SK-N-MC (cell line): ENCODE measurements around the gene ATP6V1G1.
A peak's percentile ranks its signal among the peaks of the same experiment; 100 is the strongest.

ENCODE experiments used
- DNase-seq: peaks from one replicate; pipeline ENCODE4 v3.0.0-alpha.2; 2011; ENCODE audit warnings: low read depth, low spot score
- H3K27ac ChIP-seq: fragments of 200-600 bp; sonication (generic); 2 replicates; pipeline ENCODE4 v1.5.1; 2016; ENCODE audit warnings: mixed run types
- H3K36me3 ChIP-seq: fragments of 200-600 bp; sonication (generic); 2 replicates; pipeline ENCODE4 v1.6.1; 2017; ENCODE audit warnings: antibody characterized with exemption, low read length, mixed read lengths; ENCODE audit not compliant: insufficient read depth
- H3K4me3 ChIP-seq: fragments of 200-600 bp; sonication (generic); 2 replicates; pipeline ENCODE4 v1.5.1; 2016
- H3K9ac ChIP-seq: fragments of 200-600 bp; sonication (generic); 2 replicates; pipeline ENCODE4 v1.8.0; 2017; ENCODE audit warnings: mixed run types, mixed read lengths; ENCODE audit not compliant: insufficient read length
- H3K9me3 ChIP-seq: fragments of 200-600 bp; sonication (generic); 2 replicates; pipeline ENCODE4 v1.6.1; 2017; ENCODE audit warnings: low read depth, mild to moderate bottlenecking, antibody characterized with exemption, low read length, moderate library complexity, mixed read lengths
- EZH2 ChIP-seq: fragments of 200-600 bp; sonication (generic); IDR thresholded peaks from one replicate; pipeline ENCODE4 v1.6.1; 2017; ENCODE audit warnings: antibody characterized with exemption
- FOXP2 ChIP-seq: optimal IDR thresholded peaks from 2 replicates; pipeline ENCODE3; 2011; ENCODE audit warnings: mild to moderate bottlenecking, moderate library complexity; ENCODE audit not compliant: insufficient read depth; ENCODE audit errors: extremely low read length, control extremely low read depth
- POLR2AphosphoS5 ChIP-seq: IDR thresholded peaks from 2 replicates; pipeline ENCODE4 v1.6.1; 2012; ENCODE audit warnings: mild to moderate bottlenecking, low read depth, low read length, borderline replicate concordance

ATP6V1G1 gene

GRCh38 chr9:114629563-114630090, 42.1 kb downstream of the ATP6V1G1 start:
- no peak for TF ChIP-seq POLR2AphosphoS5
- no peak for TF ChIP-seq FOXP2
- Histone ChIP-seq H3K27ac (no peak overlapping the region), H3K9me3 (no peaks in the 10 kb centered on the region), H3K9ac (no peak overlapping the region), H3K36me3 (peaks cover 81% of the 10 kb centered on the region), H3K4me3 (no peak overlapping the region)
- DNase-seq: no peak

DNA sequence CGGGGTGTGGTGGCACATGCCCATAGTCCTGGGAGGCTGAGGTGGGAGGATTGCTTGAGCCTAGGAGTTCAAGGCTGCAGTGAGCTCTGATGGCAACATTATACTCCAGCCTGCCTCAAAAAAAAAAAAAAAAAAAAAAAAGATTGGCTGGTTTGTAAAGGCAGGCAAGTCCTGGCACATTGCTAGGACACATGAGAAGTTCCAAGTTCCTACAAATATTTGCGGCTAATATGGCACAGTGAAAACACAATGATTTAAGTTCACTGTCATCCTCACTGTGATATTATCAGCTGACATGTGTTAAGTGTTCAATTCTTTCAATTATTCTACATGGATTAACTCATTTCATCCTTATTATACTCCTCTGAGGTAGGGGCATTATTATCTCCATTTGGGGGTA, 43.6 kb downstream of the ATP6V1G1 start:
- Histone ChIP-seq H3K9me3 (no peaks in the 10 kb centered on the region), H3K36me3 (peaks cover 79% of the 10 kb centered on the region), H3K27ac (no peak overlapping the region), H3K4me3 (no peak overlapping the region), H3K9ac (no peak overlapping the region)
- no peak for TF ChIP-seq EZH2
- TF ChIP-seq FOXP2: no peak
- no peak for TF ChIP-seq POLR2AphosphoS5
- no peak for DNase-seq

DNA sequence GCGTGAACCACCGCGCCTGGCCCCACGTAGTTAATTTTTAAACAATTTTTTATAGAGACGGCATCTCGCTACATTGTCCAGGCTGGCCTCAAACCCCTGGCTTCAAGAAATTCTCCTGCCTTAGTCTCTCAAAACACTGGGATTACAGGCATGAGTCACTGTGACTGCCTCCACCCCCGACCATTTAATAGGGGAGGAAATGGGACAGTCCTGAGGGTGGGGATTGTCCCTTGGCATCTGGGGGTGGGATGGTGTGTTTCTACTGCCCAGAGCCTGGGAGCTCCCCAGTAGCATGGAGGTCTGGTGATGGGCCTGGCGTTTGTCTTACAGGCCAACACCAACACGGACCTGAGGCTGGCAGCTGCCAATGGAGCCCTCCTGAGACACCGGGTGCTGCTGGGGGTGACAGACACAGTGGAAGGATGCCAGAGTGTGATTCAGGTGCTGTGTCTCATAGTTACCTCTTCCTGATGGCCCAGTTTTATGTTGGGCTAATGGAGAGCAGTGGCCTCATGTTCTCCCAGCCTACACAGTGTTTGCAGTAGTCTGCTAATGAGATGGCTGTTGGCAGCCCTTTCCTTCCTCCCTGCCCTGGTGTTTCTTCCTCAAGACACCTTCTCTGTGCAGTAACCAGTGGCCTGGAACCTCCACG, 46.0 kb downstream of the ATP6V1G1 start:
- H3K27ac ChIP-seq: no peak overlapping the region
- H3K36me3 ChIP-seq: peaks cover 69% of the 10 kb centered on the region
- H3K4me3 ChIP-seq: no peak overlapping the region
- DNase-seq: no peak
- H3K9ac ChIP-seq: no peak overlapping the region
- H3K9me3 ChIP-seq: no peaks in the 10 kb centered on the region
- TF ChIP-seq POLR2AphosphoS5: no peak
- no peak for TF ChIP-seq FOXP2
- no peak for TF ChIP-seq EZH2

DNA sequence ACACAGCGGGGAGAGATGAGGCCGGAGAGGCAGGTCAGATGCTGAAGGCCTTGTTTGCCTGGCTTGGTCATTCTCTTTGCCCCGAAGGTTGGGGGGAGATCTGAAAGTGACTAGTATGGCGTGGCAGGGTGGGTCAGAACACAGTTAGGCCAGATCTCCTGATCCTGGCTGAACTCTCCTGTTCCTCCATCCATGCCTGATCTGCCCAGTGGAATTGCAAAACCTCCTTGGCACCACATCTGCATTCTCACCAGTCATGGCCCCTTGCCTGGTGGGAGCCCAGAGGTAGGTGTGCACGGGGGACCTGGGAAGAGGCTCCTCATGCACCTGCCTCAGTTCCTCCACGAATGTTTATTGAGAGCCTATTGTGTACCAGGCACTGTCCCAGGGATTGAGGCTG, 46.8 kb downstream of the ATP6V1G1 start:
- no peak overlapping the region for H3K9ac ChIP-seq
- no peaks in the 10 kb centered on the region for H3K9me3 ChIP-seq
- no peak for TF ChIP-seq FOXP2
- no peak for TF ChIP-seq EZH2
- TF ChIP-seq POLR2AphosphoS5: no peak
- H3K27ac ChIP-seq: no peak overlapping the region
- H3K4me3 ChIP-seq: no peak overlapping the region
- peaks cover 69% of the 10 kb centered on the region for H3K36me3 ChIP-seq
- DNase-seq: no peak

- no peaks in the 10 kb centered on the region for H3K9me3 ChIP-seq
- no peak for DNase-seq
- peaks cover 63% of the 10 kb centered on the region for H3K36me3 ChIP-seq
- no peak overlapping the region for H3K27ac ChIP-seq
- TF ChIP-seq FOXP2 (no peak), POLR2AphosphoS5 (no peak), EZH2 (no peak)
- H3K9ac ChIP-seq: no peak overlapping the region
- H3K4me3 ChIP-seq: no peak overlapping the region
These were observed 50.8 kb downstream of the ATP6V1G1 start for GRCh38 chr9:114638404-114638803.

DNA sequence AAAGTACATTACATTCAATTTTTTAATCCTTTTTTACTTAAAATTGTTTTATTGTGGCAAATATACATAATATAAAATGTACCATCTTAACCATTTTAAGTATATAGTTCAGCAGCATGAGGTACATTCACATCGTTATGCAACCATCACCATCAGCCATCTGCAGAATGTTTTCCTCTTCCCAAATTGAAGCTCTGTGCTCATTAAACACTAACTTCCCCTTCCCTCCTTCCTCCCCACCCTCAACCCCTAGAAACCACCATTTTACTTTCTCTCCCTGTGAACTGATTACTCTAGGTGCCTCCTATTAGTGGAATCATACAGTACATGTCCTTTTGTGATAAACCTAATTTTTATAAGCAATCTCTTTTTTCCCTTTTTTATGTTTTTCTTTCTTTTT, 54.4 kb downstream of the ATP6V1G1 start:
- no peak overlapping the region for H3K27ac ChIP-seq
- TF ChIP-seq FOXP2: no peak
- TF ChIP-seq POLR2AphosphoS5: no peak
- TF ChIP-seq EZH2: no peak
- DNase-seq: no peak
- no peak overlapping the region for H3K9ac ChIP-seq
- no peak overlapping the region for H3K4me3 ChIP-seq
- H3K36me3 ChIP-seq: peaks cover 80% of the 10 kb centered on the region
- no peaks in the 10 kb centered on the region for H3K9me3 ChIP-seq

GRCh38 chr9:114643001-114643400, 55.4 kb downstream of the ATP6V1G1 start:
- peaks cover 84% of the 10 kb centered on the region for H3K36me3 ChIP-seq
- H3K9ac ChIP-seq: no peak overlapping the region
- TF ChIP-seq POLR2AphosphoS5 (no peak), FOXP2 (no peak)
- H3K9me3 ChIP-seq: no peaks in the 10 kb centered on the region
- no peak for DNase-seq
- H3K27ac ChIP-seq: no peak overlapping the region
- H3K4me3 ChIP-seq: no peak overlapping the region

GRCh38 chr9:114643896-114644295, 56.3 kb downstream of the ATP6V1G1 start:
- H3K36me3 ChIP-seq: peaks cover 75% of the 10 kb centered on the region
- no peaks in the 10 kb centered on the region for H3K9me3 ChIP-seq
- peak overlapping the region; percentile 42; the same call in 1 of the 2 replicates for H3K27ac ChIP-seq
- no peak overlapping the region for H3K9ac ChIP-seq
- TF ChIP-seq EZH2: no peak
- TF ChIP-seq POLR2AphosphoS5: no peak
- TF ChIP-seq FOXP2: no peak
- DNase-seq: no peak
- no peak overlapping the region for H3K4me3 ChIP-seq
